Kidney (tissue), 14 donors: ENCODE results near the gene SERPINB5. TPM values are rescaled to one million over a fixed set of nuclear protein-coding genes. Genes with fewer than 3 reads are reported as not detected.
A peak's percentile ranks its signal among the peaks of the same experiment; 100 is the strongest.

Experiments used
- DNase-seq, 5 donors: peaks; one replicate each; pipeline ENCODE4 v3.0.0-alpha.2; 2013 to 2020
- FAIRE-seq: peaks from 2 replicates; lab custom pipeline; 2012; peaks lifted over from hg19 to GRCh38; lab: Jason Lieb, UNC
- H3K27ac ChIP-seq, 2 donors: one replicate each; pipeline ENCODE4 v1.7.0; 2013; ENCODE audit warnings: low read depth in 2 of 2, low read length in 2 of 2, inconsistent platforms in 1 of 2
- H3K27me3 ChIP-seq: one replicate; pipeline ENCODE4 v1.7.1; 2013; ENCODE audit warnings: low read length, inconsistent platforms; ENCODE audit not compliant: control insufficient read depth, insufficient read depth
- H3K36me3 ChIP-seq, 3 donors: one replicate each; pipeline versions ENCODE4 v1.7.0 to v1.7.1; 2013; ENCODE audit warnings: low read length in 3 of 3, control low read depth in 1 of 3, inconsistent platforms in 1 of 3; ENCODE audit not compliant: insufficient read depth in 3 of 3, control insufficient read depth in 2 of 3
- H3K4me1 ChIP-seq, 3 donors: one replicate each; pipeline versions ENCODE4 v1.7.0 to v1.7.1; 2013; ENCODE audit warnings: low read length in 3 of 3, inconsistent platforms in 1 of 3, low read depth in 1 of 3; ENCODE audit not compliant: control insufficient read depth in 2 of 3, insufficient read depth in 2 of 3
- H3K4me3 ChIP-seq, 3 donors: one replicate each; pipeline versions ENCODE4 v1.7.0 to v1.8.1; 2013; ENCODE audit warnings: low read length in 3 of 3, control low read depth in 1 of 3, inconsistent platforms in 1 of 3
- H3K9ac ChIP-seq, 3 donors: one replicate each; pipeline versions ENCODE4 v1.7.0 to v1.7.1; 2013; ENCODE audit warnings: low read length in 3 of 3, control low read depth in 1 of 3, inconsistent platforms in 1 of 3
- H3K9me3 ChIP-seq, 3 donors: one replicate each; pipeline versions ENCODE4 v1.7.0 to v1.7.1; 2013; ENCODE audit warnings: low read length in 3 of 3, control low read depth in 1 of 3, inconsistent platforms in 1 of 3; ENCODE audit not compliant: control insufficient read depth in 2 of 3, insufficient read depth in 1 of 3
- intact Hi-C: fragments of 100-400 bp; cut with DNase I; formaldehyde crosslinking; loops from one replicate; pipeline ENCODE4 v1.11.1; 2022
- polyA plus RNA-seq: library from polyadenylated mRNA; stranded (reverse); fragments of 350-450 nt; fragmentation: Illumina TruSeq; extraction: RNeasy Lipid Tissue Mini Kit (QIAGEN cat#74804); gene quantifications from one replicate; pipeline ENCODE4 v1.2.3, GENCODE V29; 2014; ENCODE audit warnings: low read depth, low replicate concordance; ENCODE audit not compliant: insufficient read depth
- total RNA-seq: library from RNA; stranded (reverse); fragmentation: NEBNext Ultra II Directional; extraction: Animal tissue kit (Norgen Biotek cat#: 25700); gene quantifications from one replicate; pipeline ENCODE4 v1.2.1, GENCODE V29; 2021
- TF ChIP-seq, protein P1 (sequence below): IDR thresholded peaks from 3 replicates; pipeline ENCODE4 v1.5.1; 2012; ENCODE audit warnings: mild to moderate bottlenecking, moderate library complexity, borderline replicate concordance; ENCODE audit not compliant: insufficient read depth; ENCODE audit errors: extremely low read depth
- donor health status: control.
- donor health status: control.
- donor health status: control.
- donor health status: control.
- donor health status: control.
- donor health status: DM: yes; HTN: yes; CAD: no.
- donor health status: Normal renal cell carcinoma (clear cell type).

SERPINB5 gene
- total and polyA plus RNA-seq, 2 donors from 2014 or later, result not detected

DNA sequence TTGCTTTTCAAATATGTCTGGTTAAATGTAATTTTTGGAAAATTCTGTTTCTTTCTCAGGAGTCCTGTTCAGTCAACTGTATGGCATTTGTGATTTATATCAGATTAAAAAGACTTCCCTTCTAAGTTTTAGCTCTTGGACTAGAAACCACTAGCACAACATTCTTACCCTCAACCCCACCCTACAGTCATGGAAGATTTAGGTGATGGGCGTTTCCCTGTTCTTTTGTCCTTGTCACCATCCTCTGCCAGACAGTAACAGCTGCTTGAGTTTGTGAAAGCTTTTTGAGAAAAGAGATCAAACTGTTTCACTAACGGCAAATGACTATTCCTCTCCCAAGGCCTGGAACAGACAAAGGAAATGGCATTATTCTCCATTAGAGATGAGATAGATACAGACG, 31.8 kb downstream of the SERPINB5 start:
- intact Hi-C loops, result no loop called here
- H3K4me1 ChIP-seq, result no peaks in the 10 kb centered on the region
- H3K9ac ChIP-seq, result no peak overlapping the region
- H3K4me3 ChIP-seq, result no peak overlapping the region
- TF ChIP-seq, protein P1, sequence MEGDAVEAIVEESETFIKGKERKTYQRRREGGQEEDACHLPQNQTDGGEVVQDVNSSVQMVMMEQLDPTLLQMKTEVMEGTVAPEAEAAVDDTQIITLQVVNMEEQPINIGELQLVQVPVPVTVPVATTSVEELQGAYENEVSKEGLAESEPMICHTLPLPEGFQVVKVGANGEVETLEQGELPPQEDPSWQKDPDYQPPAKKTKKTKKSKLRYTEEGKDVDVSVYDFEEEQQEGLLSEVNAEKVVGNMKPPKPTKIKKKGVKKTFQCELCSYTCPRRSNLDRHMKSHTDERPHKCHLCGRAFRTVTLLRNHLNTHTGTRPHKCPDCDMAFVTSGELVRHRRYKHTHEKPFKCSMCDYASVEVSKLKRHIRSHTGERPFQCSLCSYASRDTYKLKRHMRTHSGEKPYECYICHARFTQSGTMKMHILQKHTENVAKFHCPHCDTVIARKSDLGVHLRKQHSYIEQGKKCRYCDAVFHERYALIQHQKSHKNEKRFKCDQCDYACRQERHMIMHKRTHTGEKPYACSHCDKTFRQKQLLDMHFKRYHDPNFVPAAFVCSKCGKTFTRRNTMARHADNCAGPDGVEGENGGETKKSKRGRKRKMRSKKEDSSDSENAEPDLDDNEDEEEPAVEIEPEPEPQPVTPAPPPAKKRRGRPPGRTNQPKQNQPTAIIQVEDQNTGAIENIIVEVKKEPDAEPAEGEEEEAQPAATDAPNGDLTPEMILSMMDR, result no peak
- no peaks in the 10 kb centered on the region for H3K9me3 ChIP-seq
- no peaks in the 10 kb centered on the region for H3K36me3 ChIP-seq
- FAIRE-seq (no peak), DNase-seq (peak in 1 of 5 donors; percentile 22)
- H3K27ac ChIP-seq, result no peak overlapping the region
- H3K27me3 ChIP-seq, result no peaks in the 10 kb centered on the region

DNA sequence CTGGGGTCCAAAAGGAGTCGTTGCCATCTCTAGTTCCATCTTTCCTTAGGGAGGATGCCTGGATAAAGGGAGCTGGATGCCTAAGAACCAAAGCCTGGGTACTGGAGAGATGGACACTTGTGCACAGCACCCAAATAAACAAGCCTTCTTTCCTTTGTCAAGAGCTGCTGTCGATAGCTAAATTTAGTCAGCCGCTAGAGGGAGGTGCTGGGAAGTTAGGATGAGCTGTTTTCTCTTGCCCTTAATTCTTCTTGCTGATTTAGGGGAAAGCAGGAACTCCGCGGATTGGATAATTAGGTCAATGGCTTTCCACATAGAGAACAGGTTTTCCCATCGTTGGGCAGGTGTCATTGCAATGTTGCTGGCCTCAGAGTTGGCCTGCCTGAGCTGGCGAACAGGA, 34.5 kb downstream of the SERPINB5 start:
- Histone ChIP-seq H3K9ac (no peak overlapping the region), H3K9me3 (no peaks in the 10 kb centered on the region), H3K4me1 (no peaks in the 10 kb centered on the region), H3K4me3 (no peak overlapping the region), H3K36me3 (no peaks in the 10 kb centered on the region), H3K27me3 (no peaks in the 10 kb centered on the region), H3K27ac (no peak overlapping the region)
- FAIRE-seq (no peak), DNase-seq (peak in 2 of 5 donors; percentile 52 to 53)
- intact Hi-C loops, result no loop called here
- TF ChIP-seq, protein P1, result peak; percentile 32

DNA sequence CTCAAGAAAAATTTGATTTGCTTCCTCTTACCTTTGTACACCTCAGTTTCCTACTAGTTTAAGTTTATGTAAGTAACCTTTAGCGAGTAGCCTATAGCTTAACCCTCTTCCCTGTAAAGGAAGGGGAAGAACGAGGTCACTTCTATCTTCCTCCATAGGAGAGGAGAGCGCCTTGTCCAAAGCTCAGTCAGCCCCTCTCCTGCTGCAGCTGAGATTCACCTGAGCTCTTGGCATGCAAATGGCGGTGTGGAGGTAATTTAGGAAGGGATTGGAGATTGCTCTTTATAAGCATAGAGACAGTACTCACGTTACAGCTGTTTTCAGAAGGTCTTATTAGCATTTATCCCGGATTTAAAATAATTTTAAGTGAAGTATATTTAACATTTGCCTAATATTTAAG, 37.6 kb downstream of the SERPINB5 start:
- TF ChIP-seq, protein P1, result no peak
- FAIRE-seq, result no peak
- no peak overlapping the region for H3K9ac ChIP-seq
- no peak overlapping the region for H3K27ac ChIP-seq
- H3K4me1 ChIP-seq, result peaks cover 0 to 3% (median 0%) of the 10 kb centered on the region in 3 donors
- no peaks in the 10 kb centered on the region for H3K27me3 ChIP-seq
- no peaks in the 10 kb centered on the region for H3K9me3 ChIP-seq
- intact Hi-C loops, result no loop called here
- no peaks in the 10 kb centered on the region for H3K36me3 ChIP-seq
- DNase-seq, result no peak
- H3K4me3 ChIP-seq, result no peak overlapping the region
